GM18858 (cell line): ENCODE measurements around the gene PLXNC1.

Experiments
- ATAC-seq: cut with Tn5 transposase; IDR thresholded peaks from one replicate; pipeline ENCODE4 v1.9.1; 2021; ENCODE audit not compliant: unreplicated experiment

PLXNC1 gene

GRCh38 chr12:94157181-94157580 lies 8.8 kb downstream of the PLXNC1 start:
- no peak for ATAC-seq

GRCh38 chr12:94157981-94158411 lies 9.6 kb downstream of the PLXNC1 start:
- peak; percentile 86 for ATAC-seq

GRCh38 chr12:94158666-94159065 lies 10.3 kb downstream of the PLXNC1 start:
- ATAC-seq, result no peak

GRCh38 chr12:94162108-94162507 lies 13.7 kb downstream of the PLXNC1 start:
- ATAC-seq, result no peak

- no peak for ATAC-seq
These were observed 15.5 kb downstream of the PLXNC1 start for GRCh38 chr12:94163850-94164249.

- no peak for ATAC-seq
These were observed 16.8 kb downstream of the PLXNC1 start for GRCh38 chr12:94165138-94165537.

GRCh38 chr12:94165670-94166364 lies 17.4 kb downstream of the PLXNC1 start:
- no peak for ATAC-seq

GRCh38 chr12:94167071-94167755 lies 18.8 kb downstream of the PLXNC1 start:
- no peak for ATAC-seq

GRCh38 chr12:94167756-94168416 lies 19.5 kb downstream of the PLXNC1 start:
- ATAC-seq, result no peak

- no peak for ATAC-seq
These were observed 21.1 kb downstream of the PLXNC1 start for GRCh38 chr12:94169495-94169894.

- ATAC-seq, result no peak
These were observed 21.8 kb downstream of the PLXNC1 start for GRCh38 chr12:94169966-94170689.

GRCh38 chr12:94170690-94171594 lies 22.6 kb downstream of the PLXNC1 start:
- no peak for ATAC-seq

- ATAC-seq, result no peak
These were observed 23.2 kb downstream of the PLXNC1 start for GRCh38 chr12:94171595-94171930.

GRCh38 chr12:94172031-94172430 lies 23.7 kb downstream of the PLXNC1 start:
- no peak for ATAC-seq

- ATAC-seq, result no peak
These were observed 24.6 kb downstream of the PLXNC1 start for GRCh38 chr12:94172973-94173372.

- ATAC-seq, result peak; percentile 50
These were observed 25.4 kb downstream of the PLXNC1 start for GRCh38 chr12:94173660-94174265.

- no peak for ATAC-seq
These were observed 26.2 kb downstream of the PLXNC1 start for GRCh38 chr12:94174576-94174975.

- peak; percentile 27 for ATAC-seq
These were observed 27.6 kb downstream of the PLXNC1 start for GRCh38 chr12:94175763-94176668.

- no peak for ATAC-seq
These were observed 29.7 kb downstream of the PLXNC1 start for GRCh38 chr12:94178054-94178453.
